Measurements from ENCODE around the gene TPBGL. TPM values are rescaled to one million over a fixed set of nuclear protein-coding genes. Genes with fewer than 3 reads are reported as not detected.

Gene TPBGL
- total and polyA plus RNA-seq, 2 experiments from 2014 or later: 0.08 to 0.21 TPM

- peaks cover 85% of the 10 kb centered on the region for H3K36me3 Mint-ChIP-seq (ENCODE audit: low read depth)
- H3K27ac Mint-ChIP-seq: no peak overlapping the region
- H3F3A ChIP-seq (replicated peaks; ENCODE audit: low read depth): no peaks in the 10 kb centered on the region
- no peaks in the 10 kb centered on the region for H4K20me1 ChIP-seq (replicated peaks; ENCODE audit: insufficient read depth)
- no peak overlapping the region for H3K4me3 ChIP-seq
- DNase-seq (ENCODE audit: low spot score) (no peak), ATAC-seq (no peak)
- no peak overlapping the region for H3K27ac ChIP-seq (ENCODE audit: low read depth)
- peaks cover 35% of the 10 kb centered on the region for H3K4me1 Mint-ChIP-seq
- H3K79me2 ChIP-seq (replicated peaks; ENCODE audit: insufficient read depth): no peaks in the 10 kb centered on the region
- TF ChIP-seq CREB1 (CRISPR knock-in tag; IDR thresholded peaks at IDR 0.05; ENCODE audit: low read depth): no peak
- no peak for TF ChIP-seq JUNB (IDR thresholded peaks at IDR 0.05; ENCODE audit: unreplicated experiment)
- TF ChIP-seq ZNF114 (CRISPR knock-in tag; IDR thresholded peaks at IDR 0.05): no peak
- no peak for TF ChIP-seq POLR2AphosphoS5 (IDR thresholded peaks at IDR 0.05; ENCODE audit: low read depth)
- TF ChIP-seq EZH2 (IDR thresholded peaks at IDR 0.05; ENCODE audit: low read depth, unreplicated experiment): no peak
- TF ChIP-seq, protein P1, sequence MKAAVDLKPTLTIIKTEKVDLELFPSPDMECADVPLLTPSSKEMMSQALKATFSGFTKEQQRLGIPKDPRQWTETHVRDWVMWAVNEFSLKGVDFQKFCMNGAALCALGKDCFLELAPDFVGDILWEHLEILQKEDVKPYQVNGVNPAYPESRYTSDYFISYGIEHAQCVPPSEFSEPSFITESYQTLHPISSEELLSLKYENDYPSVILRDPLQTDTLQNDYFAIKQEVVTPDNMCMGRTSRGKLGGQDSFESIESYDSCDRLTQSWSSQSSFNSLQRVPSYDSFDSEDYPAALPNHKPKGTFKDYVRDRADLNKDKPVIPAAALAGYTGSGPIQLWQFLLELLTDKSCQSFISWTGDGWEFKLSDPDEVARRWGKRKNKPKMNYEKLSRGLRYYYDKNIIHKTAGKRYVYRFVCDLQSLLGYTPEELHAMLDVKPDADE (IDR thresholded peaks at IDR 0.05): no peak
- no peak for TF ChIP-seq ZNF331 (CRISPR knock-in tag; IDR thresholded peaks at IDR 0.05; ENCODE audit: low read depth)
- TF ChIP-seq STAT1 (IDR thresholded peaks at IDR 0.05; ENCODE audit: unreplicated experiment): no peak
- TF ChIP-seq NANOG (IDR thresholded peaks at IDR 0.05; ENCODE audit: borderline replicate concordance): no peak
- TF ChIP-seq REST (IDR thresholded peaks at IDR 0.05; ENCODE audit: unreplicated experiment): no peak
- TF ChIP-seq EZH2phosphoT487 (IDR thresholded peaks at IDR 0.05; ENCODE audit: unreplicated experiment): no peak
- H2AFZ ChIP-seq: no peak overlapping the region
- H3K27me3 Mint-ChIP-seq (ENCODE audit: insufficient read depth, low read depth, poor library complexity): peaks cover 15% of the 10 kb centered on the region
- no peak overlapping the region for H3K4me2 ChIP-seq
- H3K4me1 ChIP-seq (ENCODE audit: insufficient read depth): peaks cover 5% of the 10 kb centered on the region; the same call in 1 of the 2 replicates
- H3K36me3 ChIP-seq (ENCODE audit: insufficient read depth): no peaks in the 10 kb centered on the region
- H3K4me3 Mint-ChIP-seq: no peak overlapping the region
- no peaks in the 10 kb centered on the region for H3K27me3 ChIP-seq (ENCODE audit: insufficient read depth)
- H3K9me3 Mint-ChIP-seq: no peaks in the 10 kb centered on the region
- H3K9me2 ChIP-seq (ENCODE audit: insufficient read depth): no peaks in the 10 kb centered on the region
Observed at GRCh38 chr11:75280770-75281468, 40.3 kb downstream of the TPBGL start.
